SH-SY5Y (cell line): ENCODE measurements around the gene CARS1.

Experiments used
- GATA2 ChIP-seq: IDR thresholded peaks from 2 replicates; pipeline ENCODE4 v1.6.1; 2011; ENCODE audit warnings: mild to moderate bottlenecking, low read depth, low read length
- GATA3 ChIP-seq: IDR thresholded peaks from 2 replicates; pipeline ENCODE4 v1.6.1; 2011; ENCODE audit warnings: low read depth, mild to moderate bottlenecking, low read length, moderate library complexity

DNA sequence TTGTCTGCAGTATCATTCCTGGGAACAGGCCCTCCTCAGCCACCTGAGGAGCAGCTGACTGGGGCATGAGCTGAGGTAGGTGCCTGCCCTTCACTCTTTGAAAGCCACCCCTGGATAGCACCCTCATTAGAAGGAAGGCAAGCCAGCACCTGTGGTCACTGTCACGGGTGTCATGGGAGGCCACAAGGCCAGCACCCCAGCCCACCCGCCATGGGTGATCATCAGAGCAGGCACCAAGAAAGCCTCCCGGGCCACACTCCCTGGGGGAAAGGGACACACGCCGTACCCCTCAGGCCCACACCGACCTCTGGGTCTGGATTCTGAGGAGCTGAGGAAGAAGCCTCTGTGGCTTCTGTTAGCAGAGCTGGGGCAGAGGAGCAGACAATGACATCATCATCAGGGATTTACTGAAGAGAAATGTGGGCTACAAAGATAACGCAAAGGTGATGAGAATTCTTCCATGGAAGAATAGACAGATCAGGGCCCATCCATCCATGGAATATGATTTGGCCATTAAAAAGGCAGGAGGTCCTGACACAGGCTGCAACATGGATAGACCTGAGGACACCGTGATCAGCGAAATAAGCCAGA is 48.4 kb downstream of the CARS1 start:
- TF ChIP-seq GATA3 (no peak), GATA2 (no peak)
